CD4-positive, alpha-beta T cell treated with Interleukin-12 subunit alpha and Interleukin-12 subunit beta, for 1 hour (primary cell): ENCODE data around the gene SPEM1.
A peak's percentile ranks its signal among the peaks of the same experiment; 100 is the strongest.
"Not testable (repeated sequence)": the region's sequence is repeated elsewhere in the genome, so short reads cannot be mapped to it uniquely, and the experiment has no call there.

Experiments used
- DNase-seq: peaks from one replicate; pipeline ENCODE4 v3.0.0-alpha.2; 2020

Gene SPEM1

DNA sequence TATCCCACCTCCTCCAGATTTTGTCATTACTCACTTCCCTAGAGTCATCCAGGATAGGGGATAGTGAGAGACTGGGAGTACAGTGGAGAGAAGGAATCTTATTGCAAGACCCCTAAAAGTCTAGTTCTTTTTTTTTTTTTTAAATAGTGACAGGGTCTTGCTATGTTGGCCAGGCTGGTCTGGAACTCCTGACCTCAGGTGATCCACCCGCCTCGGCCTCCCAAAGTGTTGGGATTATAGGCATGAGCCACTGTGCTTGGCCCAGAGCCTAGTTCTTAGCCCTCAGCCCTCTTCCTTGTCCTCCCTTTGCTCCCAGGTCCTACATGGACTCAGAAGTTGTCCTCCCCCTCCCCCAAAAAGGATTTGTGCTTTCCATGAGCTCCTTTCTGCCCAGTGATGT, 22.0 kb downstream of the SPEM1 start:
- DNase-seq = no peak

DNA sequence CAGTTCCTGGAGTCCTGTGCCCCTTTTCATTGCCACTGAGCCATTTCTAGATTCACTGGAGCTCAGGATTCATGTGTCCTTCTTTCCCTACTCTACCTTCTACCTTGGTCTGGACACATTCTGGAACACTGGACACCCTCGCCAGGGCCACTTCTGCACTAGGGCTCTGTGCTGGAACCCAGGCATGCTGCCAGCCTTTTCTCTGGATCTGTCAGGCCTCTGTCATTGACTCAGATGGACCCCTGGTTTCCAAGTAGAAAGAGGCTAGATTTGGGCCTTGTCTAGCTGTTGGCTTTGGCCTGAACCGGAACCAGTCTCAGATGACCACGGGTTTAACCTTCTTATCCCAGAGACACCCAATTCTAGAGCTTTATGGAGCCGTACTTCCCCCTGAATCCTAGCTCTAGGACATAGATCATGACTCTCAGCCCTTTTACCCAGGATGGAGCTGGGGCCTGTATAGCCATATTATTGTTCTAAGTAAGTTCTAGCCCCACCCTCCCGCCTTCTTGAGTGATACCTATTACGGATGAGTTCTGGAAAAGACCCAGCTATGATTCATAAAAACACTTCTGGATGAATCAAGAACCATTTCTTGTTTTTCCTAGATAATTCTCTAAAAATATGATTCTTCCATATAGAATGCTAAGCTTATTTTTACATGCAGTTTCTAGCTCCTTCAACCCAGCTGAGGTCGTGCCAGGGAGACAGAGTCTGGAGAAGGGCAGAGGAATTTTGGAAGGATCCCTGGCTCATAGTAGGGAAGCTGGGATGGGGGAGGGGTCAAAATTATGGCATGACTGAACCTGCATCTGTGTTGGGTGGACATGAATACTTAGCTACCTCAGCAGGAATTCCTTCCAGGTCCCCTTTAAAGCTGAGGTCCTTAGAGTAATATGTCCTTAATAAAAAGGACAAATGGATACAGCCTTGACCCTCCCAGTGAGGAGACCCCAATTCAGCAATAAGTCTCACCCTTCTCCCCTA, 23.7 kb downstream of the SPEM1 start:
- DNase-seq = no peak

DNA sequence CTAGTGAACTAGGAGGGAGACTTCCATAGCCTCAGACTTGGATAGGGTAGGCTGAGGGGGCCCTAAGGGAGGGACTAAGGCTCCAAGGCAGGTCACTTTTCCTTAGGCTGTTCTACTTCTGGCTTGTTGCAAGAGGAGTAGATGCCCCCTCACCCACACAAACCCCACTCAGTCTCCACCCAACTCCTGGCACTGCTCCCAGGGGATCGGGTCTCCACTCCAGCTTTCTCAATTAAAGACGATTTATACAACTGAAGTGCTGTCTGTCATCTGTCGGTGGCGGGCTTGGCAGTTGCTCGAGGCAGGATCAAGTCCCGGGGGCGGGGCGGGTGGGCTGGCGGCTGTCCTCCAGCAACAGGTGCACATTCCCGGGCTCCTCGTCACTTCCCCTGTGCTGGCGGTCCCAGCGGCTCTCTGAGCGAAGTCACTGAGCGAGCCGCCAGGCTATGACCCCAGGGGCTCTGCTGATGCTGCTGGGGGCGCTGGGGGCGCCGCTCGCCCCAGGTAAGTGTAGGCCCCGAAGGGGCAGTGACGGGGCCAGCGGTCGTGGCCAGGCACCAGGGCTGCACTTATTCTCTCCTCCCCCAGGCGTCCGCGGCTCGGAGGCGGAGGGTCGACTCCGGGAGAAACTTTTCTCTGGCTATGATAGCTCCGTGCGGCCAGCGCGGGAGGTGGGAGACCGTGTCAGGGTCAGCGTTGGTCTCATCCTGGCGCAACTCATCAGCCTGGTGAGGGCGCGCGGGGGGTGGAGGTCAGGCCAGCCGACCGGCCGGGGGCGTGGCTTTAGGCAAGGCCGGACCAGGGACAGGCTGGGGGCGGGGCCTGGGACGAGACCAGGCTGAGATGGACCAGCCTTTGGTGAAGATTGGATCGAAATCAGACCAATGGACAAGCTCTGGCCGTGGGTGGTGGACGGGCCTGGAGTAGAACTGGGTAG, 24.8 kb downstream of the SPEM1 start, which contains the start of gene CHRNB1:
Gene CHRNB1 (plus strand): TSS at position 380 of the 937 bp plus-strand sequence. CDS start 67 bp downstream, at position 447.
- no peak for DNase-seq

DNA sequence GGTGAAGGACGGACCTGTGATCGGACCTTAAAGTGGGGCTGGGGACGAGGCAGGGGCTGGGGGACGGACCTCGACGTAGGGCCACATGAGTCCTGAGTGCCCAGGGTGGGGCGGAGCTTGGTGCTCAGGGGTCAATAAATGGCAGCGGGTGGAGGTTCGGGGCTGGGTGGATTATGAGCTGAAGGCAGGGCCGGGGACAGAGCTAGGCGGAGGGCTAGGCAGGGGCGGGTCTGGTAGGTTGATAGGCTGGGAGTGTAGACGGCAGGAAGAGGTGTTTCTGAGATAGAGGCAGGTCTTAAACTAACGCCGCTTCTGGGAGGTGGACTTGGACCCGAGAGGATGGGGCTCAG, 25.5 kb downstream of the SPEM1 start:
- DNase-seq = peak; percentile 48

DNA sequence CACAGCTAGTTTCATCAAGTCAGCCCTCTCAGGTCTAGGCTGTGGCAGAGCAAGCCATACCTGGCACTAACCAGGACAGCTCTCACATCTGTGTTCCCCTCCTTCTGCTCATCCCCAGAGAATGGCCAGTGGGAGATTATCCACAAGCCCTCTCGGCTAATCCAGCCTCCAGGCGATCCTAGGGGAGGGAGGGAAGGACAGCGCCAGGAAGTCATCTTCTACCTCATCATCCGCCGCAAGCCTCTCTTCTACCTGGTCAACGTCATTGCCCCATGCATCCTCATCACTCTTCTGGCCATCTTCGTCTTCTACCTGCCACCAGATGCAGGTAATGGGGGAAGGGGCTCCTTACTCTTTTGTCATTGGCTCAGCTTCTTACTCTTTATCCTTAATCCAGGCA, 28.3 kb downstream of the SPEM1 start:
- no peak for DNase-seq

DNA sequence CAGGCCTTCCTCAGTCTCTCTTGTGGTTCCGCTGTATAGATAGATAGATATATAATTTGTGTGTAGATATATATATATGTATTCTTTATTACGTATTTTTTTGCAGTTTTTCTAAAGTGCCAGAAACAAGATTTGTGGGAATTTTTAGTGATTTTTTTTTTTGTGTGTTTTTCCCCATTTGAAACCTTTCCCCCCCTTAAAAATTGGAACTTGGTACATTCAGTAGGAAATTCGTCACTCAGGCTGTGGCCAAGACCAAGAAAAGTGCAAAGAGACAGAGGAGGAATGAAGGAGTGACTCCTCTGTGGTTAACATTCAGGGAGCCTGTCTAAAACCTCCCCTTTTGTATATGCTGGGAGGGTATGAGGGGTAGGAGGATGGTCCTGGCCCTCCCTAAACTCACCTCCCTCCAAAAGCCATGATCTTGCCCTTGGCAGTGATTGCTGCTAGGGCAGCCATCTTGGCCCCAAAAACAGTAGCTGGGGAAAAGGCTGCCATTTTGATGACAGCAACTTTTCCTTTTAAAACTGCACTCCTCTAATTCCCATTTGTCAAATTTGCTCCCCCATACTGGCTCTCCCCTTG, 39.9 kb downstream of the SPEM1 start:
- DNase-seq = no peak

GRCh38 chr17:7460850-7461660, 40.9 kb downstream of the SPEM1 start:
- no peak for DNase-seq

GRCh38 chr17:7462474-7463371, 42.6 kb downstream of the SPEM1 start:
- no peak for DNase-seq

DNA sequence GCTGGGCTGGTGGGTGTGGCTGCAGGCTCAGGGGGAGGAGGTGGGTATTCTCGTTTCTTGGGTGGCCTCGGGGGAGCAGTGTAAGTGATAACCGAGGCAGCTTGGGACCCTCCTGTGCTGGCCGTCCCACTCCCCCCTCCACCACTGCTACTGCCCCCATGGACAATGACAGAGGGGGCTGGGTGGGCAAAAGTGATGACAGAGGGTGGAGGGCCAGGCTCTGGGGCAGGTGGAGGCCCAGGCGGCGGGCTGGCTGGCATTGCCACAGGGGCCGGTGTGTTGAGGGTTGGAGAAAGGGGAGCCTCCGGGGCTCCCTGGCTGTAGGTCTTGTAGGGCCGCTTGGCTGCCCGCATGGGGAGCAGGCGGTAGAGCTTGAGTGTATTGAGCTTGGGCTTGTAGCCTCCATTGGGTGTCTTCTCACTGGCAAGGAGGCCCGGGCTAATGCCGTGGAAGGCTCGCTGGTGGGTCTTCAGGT, 43.3 kb downstream of the SPEM1 start:
- no peak for DNase-seq

DNA sequence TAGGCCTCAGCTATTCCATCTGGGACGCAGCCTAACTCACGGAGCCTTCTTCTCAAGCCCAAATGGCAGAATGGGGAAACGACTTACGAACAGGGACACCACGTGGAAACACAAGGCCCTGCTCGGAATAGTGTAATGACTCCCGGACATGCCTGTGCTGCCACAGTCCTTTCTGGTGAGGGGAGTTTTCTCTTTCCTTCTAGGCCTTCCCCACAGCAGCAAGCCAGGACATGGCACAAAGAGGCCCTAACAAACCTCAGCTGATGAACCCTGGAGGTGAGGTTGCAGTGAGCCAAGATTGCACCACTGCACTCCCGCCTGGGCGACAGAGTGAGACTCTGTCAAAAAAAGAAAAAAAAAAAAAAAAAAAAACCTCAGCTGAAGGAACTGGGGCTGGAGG, 44.0 kb downstream of the SPEM1 start:
- DNase-seq = no peak

DNA sequence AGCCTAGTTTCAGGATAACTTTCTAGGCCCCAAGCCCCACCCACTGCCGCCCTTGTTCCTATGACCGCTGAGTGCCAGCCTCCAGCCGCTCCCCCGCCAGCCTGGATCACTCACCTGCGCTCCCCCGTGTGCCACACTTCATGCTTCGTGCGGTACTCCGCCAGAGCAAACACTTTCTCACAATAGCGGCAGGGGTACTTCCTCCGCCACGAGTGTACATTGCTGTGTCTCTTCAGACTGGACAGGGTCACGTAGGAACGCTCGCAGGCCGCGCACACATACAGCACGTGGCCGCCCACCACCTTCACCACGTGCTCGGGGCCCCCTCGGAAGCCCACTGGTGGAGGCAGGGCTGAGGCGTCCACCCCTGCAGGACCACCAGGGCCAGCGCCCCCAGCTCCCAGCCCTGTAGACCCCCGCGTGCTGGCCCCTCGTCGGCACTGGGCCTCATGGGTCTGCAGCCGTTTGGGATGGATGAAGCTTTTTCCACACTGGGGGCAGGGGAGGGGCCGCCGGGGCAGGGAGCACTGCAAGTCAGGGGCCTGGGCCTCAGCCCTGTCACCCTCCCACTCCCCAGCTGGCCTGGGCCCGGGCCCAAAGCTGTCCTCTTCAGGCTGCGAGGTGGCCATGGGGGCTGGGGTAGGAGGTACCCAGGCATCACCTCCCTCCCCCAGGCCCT, 45.6 kb downstream of the SPEM1 start:
- DNase-seq = no peak

- no peak for DNase-seq
These were observed 46.2 kb downstream of the SPEM1 start for GRCh38 chr17:7466318-7466638.

- DNase-seq = no peak
These were observed 46.7 kb downstream of the SPEM1 start for GRCh38 chr17:7466639-7467341.

- DNase-seq = no peak
These were observed 47.4 kb downstream of the SPEM1 start for GRCh38 chr17:7467498-7467897.

- DNase-seq = no peak
These were observed 48.2 kb downstream of the SPEM1 start for GRCh38 chr17:7468290-7468689.

DNA sequence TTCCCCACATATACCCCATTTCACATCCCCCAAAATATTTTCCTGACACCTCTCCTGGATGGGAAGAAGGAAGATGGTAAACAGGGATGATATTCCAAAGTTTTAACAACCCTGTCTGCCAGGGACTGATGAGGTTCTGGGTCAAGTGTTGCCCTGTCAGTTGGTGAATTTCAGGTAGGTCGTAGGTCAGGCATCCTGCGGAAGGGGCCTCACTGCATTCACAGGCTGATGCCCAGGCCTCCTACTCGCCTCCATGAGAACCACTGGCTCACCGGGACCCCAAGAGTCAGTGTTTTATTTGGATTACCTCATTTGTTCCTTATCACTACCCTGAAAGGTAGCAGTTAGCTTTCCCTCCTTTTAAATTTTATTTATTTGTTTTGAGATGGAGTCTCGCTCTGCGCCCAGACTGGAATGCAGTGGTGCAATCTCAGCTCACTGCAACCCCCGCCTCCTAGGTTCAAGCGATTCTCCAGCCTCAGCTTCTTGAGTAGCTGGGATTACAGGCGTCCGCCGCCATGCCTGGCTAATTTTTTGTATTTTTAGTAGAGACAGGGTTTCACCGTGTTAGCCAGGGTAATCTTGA, 48.8 kb downstream of the SPEM1 start:
- no peak for DNase-seq

GRCh38 chr17:7469843-7470242, 49.7 kb downstream of the SPEM1 start:
- DNase-seq = not testable (repeated sequence)

DNA sequence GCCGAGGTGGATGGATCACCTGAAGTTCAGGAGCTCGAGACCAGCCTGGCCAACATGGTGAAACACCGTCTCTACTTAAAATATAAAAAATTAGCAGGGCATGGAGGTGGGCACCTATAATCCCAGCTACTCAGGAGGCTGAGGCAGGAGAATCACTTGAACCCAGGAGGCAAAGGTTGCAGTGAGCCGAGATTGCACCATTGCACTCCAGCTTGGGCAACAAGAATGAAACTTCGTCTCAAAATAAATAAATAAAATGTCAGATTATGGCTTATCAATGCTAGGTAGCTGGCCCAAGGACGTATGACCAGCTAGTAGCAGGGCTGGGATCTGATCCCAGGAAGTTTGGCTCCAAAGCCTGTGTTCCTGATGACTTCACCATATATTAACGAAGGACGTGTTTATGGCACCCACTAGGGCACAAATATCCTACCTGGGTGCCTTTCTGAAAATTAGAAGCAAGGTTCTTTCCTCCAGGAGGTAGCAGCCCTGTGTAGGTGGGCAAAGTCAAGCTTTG, 50.4 kb downstream of the SPEM1 start:
- DNase-seq = not testable (repeated sequence)
